H1 (cell line): ENCODE measurements around the gene CERKL. TPM values are rescaled to one million over a fixed set of nuclear protein-coding genes. Genes with fewer than 3 reads are reported as not detected.

Experiments
- CTCF ChIA-PET: fragments of 300-600 bp; sonication (Branson Sonifier 250); formaldehyde crosslinking; loops from one replicate; lab custom pipeline; 2021; ENCODE audit not compliant: partially characterized antibody; lab: Charles Lee
- POLR2A ChIA-PET: fragments of 300-600 bp; sonication (Branson Sonifier 250); formaldehyde crosslinking; loops from one replicate; lab custom pipeline; 2021; ENCODE audit warnings: inconsistent platforms; ENCODE audit not compliant: partially characterized antibody; lab: Charles Lee
- DNase-seq, 2 experiments: peaks; one replicate each; pipeline versions ENCODE4 v3.0.0 to v3.0.0-alpha.2; 2010 to 2022; ENCODE audit warnings: low spot score in 2 of 2, low read depth in 1 of 2, mixed read lengths in 1 of 2
- FAIRE-seq: peaks from 2 replicates; lab custom pipeline; 2011; peaks lifted over from hg19 to GRCh38; lab: Jason Lieb, UNC
- H2AFZ ChIP-seq: 2 replicates; pipeline ENCODE4 v1.8.1; 2012; ENCODE audit warnings: low read length, inconsistent platforms
- H2AK5ac ChIP-seq: 2 replicates; pipeline ENCODE4 v1.6.1; 2013; ENCODE audit warnings: low read depth, low read length
- H2BK120ac ChIP-seq: replicated peaks from 2 replicates; pipeline ENCODE3; 2013; ENCODE audit warnings: low read depth, low read length, inconsistent platforms
- H2BK12ac ChIP-seq: 2 replicates; pipeline ENCODE4 v1.6.1; 2013; ENCODE audit warnings: low read depth, low read length
- H2BK15ac ChIP-seq: 2 replicates; pipeline ENCODE4 v1.6.1; 2013; ENCODE audit warnings: low read length
- H2BK20ac ChIP-seq: 2 replicates; pipeline ENCODE4 v1.6.1; 2013; ENCODE audit warnings: low read length
- H2BK5ac ChIP-seq: 2 replicates; pipeline ENCODE4 v1.6.1; 2013; ENCODE audit warnings: low read depth, low read length
- H3K14ac ChIP-seq: 2 replicates; pipeline ENCODE4 v1.6.1; 2013; ENCODE audit warnings: inconsistent platforms; ENCODE audit not compliant: insufficient read length
- H3K18ac ChIP-seq: 2 replicates; pipeline ENCODE4 v1.6.1; 2013; ENCODE audit warnings: low read length; ENCODE audit errors: extremely low read depth
- H3K23ac ChIP-seq: 2 replicates; pipeline ENCODE4 v1.6.1; 2013; ENCODE audit warnings: inconsistent platforms; ENCODE audit not compliant: insufficient read length
- H3K23me2 ChIP-seq: 2 replicates; pipeline ENCODE4 v1.6.1; 2013; ENCODE audit warnings: low read depth, low read length
- H3K27ac ChIP-seq: 2 replicates; pipeline ENCODE4 v1.6.1; 2011; ENCODE audit warnings: low read depth, low read length, inconsistent platforms
- H3K27me3 ChIP-seq, 4 experiments: replicated peaks in 1 of 4; 1 replicate in 1 of 4; 2 replicates in 3 of 4; pipeline versions ENCODE4 v1.6.1 to v1.8.1; 2011 to 2013; ENCODE audit warnings: low read length in 3 of 4, mild to moderate bottlenecking in 3 of 4, inconsistent platforms in 2 of 4, mixed read lengths in 2 of 4, moderate library complexity in 1 of 4; ENCODE audit not compliant: control insufficient read depth in 3 of 4, insufficient read depth in 3 of 4; ENCODE audit errors: extremely low read depth in 1 of 4
- H3K36me3 ChIP-seq, 4 experiments: 2 replicates each; pipeline versions ENCODE4 v1.6.1 to v1.8.1; 2011 to 2013; ENCODE audit warnings: mild to moderate bottlenecking in 4 of 4, low read length in 3 of 4, moderate library complexity in 2 of 4, control low read depth in 1 of 4, inconsistent platforms in 1 of 4; ENCODE audit not compliant: insufficient read depth in 4 of 4, control insufficient read depth in 2 of 4
- H3K4ac ChIP-seq: replicated peaks from 2 replicates; pipeline ENCODE3; 2013; ENCODE audit warnings: low read length, low read depth, mixed read lengths, inconsistent platforms; ENCODE audit not compliant: insufficient read length
- H3K4me1 ChIP-seq, 4 experiments: replicated peaks in 1 of 4; 1 replicate in 1 of 4; 2 replicates in 3 of 4; pipeline versions ENCODE4 v1.6.1 to v1.8.1; 2011 to 2013; ENCODE audit warnings: low read length in 3 of 4, inconsistent platforms in 2 of 4, mixed read lengths in 1 of 4; ENCODE audit not compliant: insufficient read depth in 4 of 4, control insufficient read depth in 3 of 4
- H3K4me2 ChIP-seq, 2 experiments: 2 replicates each; pipeline versions ENCODE4 v1.6.1 to v1.8.1; 2011 to 2013; ENCODE audit warnings: low read depth in 2 of 2, low read length in 2 of 2, control low read depth in 1 of 2, inconsistent platforms in 1 of 2, mild to moderate bottlenecking in 1 of 2; ENCODE audit not compliant: insufficient read depth in 1 of 2
- H3K4me3 ChIP-seq, 4 experiments: fragments of 200-600, 300-600 bp in 1 of 4; sonication (generic), shearing (Covaris generic), sonication (Bioruptor Twin) in 1 of 4; 2 replicates each; pipeline versions ENCODE4 v1.5.1 to v1.8.1; 2011 to 2016; ENCODE audit warnings: low read length in 4 of 4, low read depth in 3 of 4, control low read depth in 2 of 4, inconsistent platforms in 2 of 4, mild to moderate bottlenecking in 2 of 4, mixed read lengths in 1 of 4, moderate library complexity in 1 of 4; ENCODE audit not compliant: insufficient read depth in 2 of 4; ENCODE audit errors: extremely low read depth in 1 of 4
- H3K56ac ChIP-seq: replicated peaks from 2 replicates; pipeline ENCODE3; 2013; ENCODE audit warnings: low read depth, mild to moderate bottlenecking, mixed read lengths, low read length, inconsistent platforms; ENCODE audit not compliant: insufficient read length
- H3K79me1 ChIP-seq: 2 replicates; pipeline ENCODE4 v1.6.1; 2013; ENCODE audit warnings: low read depth, low read length, control low read depth
- H3K79me2 ChIP-seq, 2 experiments: 2 replicates each; pipeline versions ENCODE4 v1.6.1 to v1.8.1; 2012 to 2013; ENCODE audit warnings: low read length in 2 of 2, mild to moderate bottlenecking in 2 of 2, inconsistent platforms in 1 of 2; ENCODE audit not compliant: insufficient read depth in 2 of 2, control insufficient read depth in 1 of 2
- H3K9ac ChIP-seq, 4 experiments: replicated peaks in 1 of 4; 1 replicate in 1 of 4; 2 replicates in 3 of 4; pipeline versions ENCODE4 v1.6.1 to v1.8.1; 2011 to 2013; ENCODE audit warnings: low read depth in 3 of 4, low read length in 3 of 4, control low read depth in 2 of 4, mild to moderate bottlenecking in 2 of 4, moderate library complexity in 2 of 4, inconsistent platforms in 1 of 4; ENCODE audit errors: extremely low read depth in 1 of 4
- H3K9me3 ChIP-seq, 2 experiments: 2 replicates each; pipeline versions ENCODE4 v1.6.1 to v1.8.1; 2012 to 2013; ENCODE audit warnings: mild to moderate bottlenecking in 2 of 2, moderate library complexity in 2 of 2, control low read depth in 1 of 2, inconsistent platforms in 1 of 2, low read depth in 1 of 2, low read length in 1 of 2, mixed read lengths in 1 of 2; ENCODE audit not compliant: insufficient read depth in 2 of 2
- H4K20me1 ChIP-seq, 2 experiments: replicated peaks in 1 of 2; 2 replicates each; pipeline versions ENCODE3 to v1.8.1; 2011 to 2013; ENCODE audit warnings: inconsistent platforms in 2 of 2, low read length in 2 of 2, mild to moderate bottlenecking in 1 of 2; ENCODE audit not compliant: insufficient read depth in 2 of 2, control insufficient read depth in 1 of 2
- H4K5ac ChIP-seq: 2 replicates; pipeline ENCODE4 v1.6.1; 2013; ENCODE audit warnings: low read length, low read depth, mixed read lengths, inconsistent platforms; ENCODE audit not compliant: insufficient read length
- H4K8ac ChIP-seq: 2 replicates; pipeline ENCODE4 v1.8.0; 2013; ENCODE audit warnings: mild to moderate bottlenecking, moderate library complexity, low read length, inconsistent platforms; ENCODE audit not compliant: insufficient read depth; ENCODE audit errors: extremely low read depth
- H4K91ac ChIP-seq: replicated peaks from 2 replicates; pipeline ENCODE3; 2013; ENCODE audit warnings: low read length, mixed read lengths, inconsistent platforms; ENCODE audit not compliant: insufficient read length
- ASH2L ChIP-seq: fragments of 200-600, 300-600 bp; sonication (generic); IDR thresholded peaks from one replicate; pipeline ENCODE4 v1.7.1; 2017; ENCODE audit warnings: low read length
- BRCA1 ChIP-seq: IDR thresholded peaks from 2 replicates; pipeline ENCODE4 v1.6.1; 2012; ENCODE audit warnings: low read depth, low read length, improper control_type of control experiment
- CEBPB ChIP-seq: IDR thresholded peaks from 2 replicates; pipeline ENCODE4 v1.6.1; 2012; ENCODE audit warnings: low read depth, low read length
- EP300 ChIP-seq, 2 experiments: IDR thresholded peaks; 1 replicate in 1 of 2; 2 replicates in 1 of 2; pipeline ENCODE4 v1.6.1; 2011 to 2012; ENCODE audit warnings: low read depth in 2 of 2, low read length in 2 of 2, mild to moderate bottlenecking in 2 of 2, borderline replicate concordance in 1 of 2, inconsistent platforms in 1 of 2, moderate library complexity in 1 of 2
- FOSL1 ChIP-seq: IDR thresholded peaks from 2 replicates; pipeline ENCODE4 v1.6.1; 2011; ENCODE audit warnings: mild to moderate bottlenecking, low read depth, low read length, moderate library complexity; ENCODE audit not compliant: insufficient read depth
- GABPA ChIP-seq: IDR thresholded peaks from 2 replicates; pipeline ENCODE4 v1.6.1; 2011; ENCODE audit warnings: mild to moderate bottlenecking, low read length, moderate library complexity, borderline replicate concordance; ENCODE audit not compliant: insufficient read depth
- GTF2F1 ChIP-seq: IDR thresholded peaks from 2 replicates; pipeline ENCODE4 v1.6.1; 2012; ENCODE audit warnings: low read depth, low read length, improper control_type of control experiment, borderline replicate concordance
- HDAC2 ChIP-seq, 2 experiments: fragments of 300-600 bp in 1 of 2; sonication (generic) in 1 of 2; IDR thresholded peaks; 2 replicates each; pipeline ENCODE4 v1.6.1; 2011 to 2012; ENCODE audit warnings: low read depth in 2 of 2, low read length in 2 of 2, mild to moderate bottlenecking in 2 of 2, moderate library complexity in 2 of 2, borderline replicate concordance in 1 of 2, inconsistent platforms in 1 of 2
- HDAC6 ChIP-seq: IDR thresholded peaks from one replicate; pipeline ENCODE4 v1.7.1; 2012; ENCODE audit warnings: low read depth, mild to moderate bottlenecking, inconsistent platforms, low read length, moderate library complexity
- KDM5A ChIP-seq: fragments of 200-600 bp; IDR thresholded peaks from 2 replicates; pipeline ENCODE4 v1.7.1; 2012; ENCODE audit warnings: mild to moderate bottlenecking, low read length, inconsistent platforms, mixed read lengths
- NRF1 ChIP-seq: IDR thresholded peaks from 2 replicates; pipeline ENCODE4 v1.6.1; 2011; ENCODE audit warnings: mild to moderate bottlenecking, low read depth, low read length, improper control_type of control experiment
- POLR2AphosphoS5 ChIP-seq: IDR thresholded peaks from 2 replicates; pipeline ENCODE4 v1.6.1; 2011; ENCODE audit warnings: low read depth, low read length
- SIRT6 ChIP-seq: IDR thresholded peaks from one replicate; pipeline ENCODE4 v1.7.1; 2012; ENCODE audit warnings: low read length, inconsistent platforms
- SP1 ChIP-seq: IDR thresholded peaks from 2 replicates; pipeline ENCODE4 v1.6.1; 2011; ENCODE audit warnings: low read depth, low read length
- SP4 ChIP-seq: IDR thresholded peaks from 2 replicates; pipeline ENCODE4 v1.6.1; 2012; ENCODE audit warnings: low read length, inconsistent platforms
- TCF12 ChIP-seq: IDR thresholded peaks from 2 replicates; pipeline ENCODE4 v1.6.1; 2011; ENCODE audit warnings: low read depth, mild to moderate bottlenecking, low read length
- WGBS, 2 experiments: shearing (Covaris generic) in 1 of 2; methylation state at CpG; one replicate each; pipeline versions ENCODE4 v1.1.6 to v1.1.7; 2013 to 2015; ENCODE audit warnings: low lambda C conversion rate in 2 of 2, mixed read lengths in 2 of 2, inconsistent platforms in 1 of 2, low coverage in 1 of 2, missing lambda C conversion rate in 1 of 2; ENCODE audit not compliant: insufficient replicate concordance in 2 of 2, insufficient coverage in 1 of 2, insufficient read length in 1 of 2; ENCODE audit errors: extremely low coverage in 1 of 2, missing lambda C conversion rate in 1 of 2; 5-methylcytosine and 5-hydroxymethylcytosine counted together
- polyA plus RNA-seq, 7 experiments: library from polyadenylated mRNA; depleted of rRNA in 3 of 7; stranded (reverse) in 5 of 7; unstranded in 2 of 7; fragments of >200 nt in 5 of 7; fragments of 200-250 nt in 2 of 7; gene quantifications; 1 replicate in 5 of 7; 2 replicates in 1 of 7; 4 replicates in 1 of 7; pipeline versions ENCODE4 v1.2.1 to v1.2.3, GENCODE V29; 2011 to 2013; ENCODE audit warnings: missing spikeins in 2 of 7, mixed read lengths in 2 of 7
- total RNA-seq: library from RNA; stranded (reverse); fragmentation: NEBNext Ultra II Directional; extraction: Animal tissue kit (Norgen Biotek cat#: 25700); gene quantifications from 2 replicates; pipeline ENCODE4 v1.2.1, GENCODE V29; 2021

Gene CERKL
- total and polyA plus RNA-seq, 2 of the 8 experiments (the other 6 are each of a cell fraction or from before 2014, with no cell fraction given): 0.05 TPM; not detected in 1

- no peak overlapping the region for H2BK5ac ChIP-seq
- no peak overlapping the region for H4K5ac ChIP-seq
- H3K79me1 ChIP-seq: no peaks in the 10 kb centered on the region
- no peak overlapping the region for H2BK15ac ChIP-seq
- no peak overlapping the region for H4K91ac ChIP-seq
- H2AFZ ChIP-seq: no peak overlapping the region
- no peaks in the 10 kb centered on the region for H3K79me2 ChIP-seq
- no peak overlapping the region for H4K8ac ChIP-seq
- no peaks in the 10 kb centered on the region for H3K36me3 ChIP-seq
- ChIA-PET POLR2A (no interaction called here), CTCF (interaction anchor here (0.5 to 8.5 kb wide), 2 partner anchors 138 to 582 kb away, joined by 4 to 183 read pairs; no protein-coding TSS in a partner anchor)
- H3K4me3 ChIP-seq: no peak overlapping the region
- H2BK20ac ChIP-seq: no peak overlapping the region
- no peak overlapping the region for H3K9ac ChIP-seq
- H2BK120ac ChIP-seq: no peak overlapping the region
- H2AK5ac ChIP-seq: no peak overlapping the region
- H3K23me2 ChIP-seq: no peaks in the 10 kb centered on the region
- H3K18ac ChIP-seq: no peak overlapping the region
- no peaks in the 10 kb centered on the region for H3K9me3 ChIP-seq
- no peak overlapping the region for H2BK12ac ChIP-seq
- H3K4ac ChIP-seq: no peak overlapping the region
- no peak overlapping the region for H3K4me2 ChIP-seq
- H3K27me3 ChIP-seq: no peaks in the 10 kb centered on the region
- H3K27ac ChIP-seq: no peak overlapping the region
- 88% methylated on average over 3 of the region's 3 CpGs; no CpG with 5 or more reads in 1 of the 2 experiments for WGBS, 2 experiments
- H3K56ac ChIP-seq: no peak overlapping the region
- no peaks in the 10 kb centered on the region for H3K4me1 ChIP-seq
- DNase-seq: no peak
- no peak for FAIRE-seq
- H4K20me1 ChIP-seq: no peaks in the 10 kb centered on the region
- no peak overlapping the region for H3K14ac ChIP-seq
- H3K23ac ChIP-seq: no peak overlapping the region
- TF ChIP-seq BRCA1: no peak
- no peak for TF ChIP-seq GTF2F1
- no peak for TF ChIP-seq TCF12
- TF ChIP-seq HDAC6: no peak
- no peak for TF ChIP-seq SP1
- no peak for TF ChIP-seq ASH2L
- TF ChIP-seq SP4: no peak
- no peak for TF ChIP-seq HDAC2 (IDR thresholded peaks at IDR 0.05; ENCODE audit: borderline replicate concordance in 1 of 2, low read depth in 2 of 2, low read length in 2 of 2)
- no peak for TF ChIP-seq FOSL1
- TF ChIP-seq EP300 (IDR thresholded peaks at IDR 0.05; ENCODE audit: borderline replicate concordance in 1 of 2, low read depth in 2 of 2, low read length in 2 of 2): no peak
- TF ChIP-seq GABPA: no peak
- no peak for TF ChIP-seq KDM5A
- no peak for TF ChIP-seq POLR2AphosphoS5
- no peak for TF ChIP-seq CEBPB
- TF ChIP-seq SIRT6: no peak
- TF ChIP-seq NRF1: no peak
These were observed 78.1 kb downstream of the CERKL start for GRCh38 chr2:181578829-181579228.
